Hematopoietic multipotent progenitor cell treated with erythropoietin and hydrocortisone succinate and interleukin-3 and kit ligand, for 6 days (in vitro differentiated cells): ENCODE data around the gene NAB1.

Source experiments
- DNase-seq: peaks from one replicate; pipeline ENCODE4 v3.0.0-alpha.2; 2015

NAB1 gene

DNA sequence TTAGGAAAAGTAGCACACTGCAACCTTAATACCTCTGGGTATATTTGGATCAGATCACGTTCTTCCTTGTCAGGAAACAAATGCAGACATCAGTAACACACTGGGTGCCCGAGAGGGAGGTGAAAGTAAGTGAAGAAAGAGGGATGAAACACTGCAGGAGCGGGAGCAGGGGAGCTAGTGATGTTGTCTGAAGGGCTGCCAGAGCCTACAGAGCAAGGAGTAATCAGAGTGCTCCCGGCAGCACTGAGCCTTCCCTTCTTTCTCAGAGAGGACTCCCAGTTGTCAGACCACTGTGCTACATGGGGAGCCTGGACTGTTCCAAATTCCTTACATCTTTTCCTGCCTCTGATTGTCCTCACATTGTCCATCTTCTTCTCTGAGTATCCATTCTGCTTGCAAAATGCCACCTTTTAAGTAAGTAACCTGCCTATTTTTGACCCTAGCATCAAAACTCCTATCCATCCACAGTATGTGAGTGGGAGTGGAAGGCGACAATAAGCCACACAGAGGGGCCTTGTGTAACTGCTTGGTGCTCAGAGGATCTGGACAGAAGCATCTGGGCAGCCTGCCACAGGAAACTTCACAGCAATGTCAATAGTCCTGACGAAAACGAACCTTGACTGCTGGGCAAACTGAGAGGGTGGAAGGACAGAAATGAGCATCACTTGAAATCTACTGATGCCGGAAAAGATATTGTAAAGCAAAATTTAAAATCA lies 10.8 kb upstream of the NAB1 start:
- no peak for DNase-seq

GRCh38 chr2:190640117-190640516 lies 8.8 kb upstream of the NAB1 start:
- DNase-seq, result no peak

- DNase-seq, result no peak
These were observed 7.4 kb upstream of the NAB1 start for GRCh38 chr2:190641469-190641868.

DNA sequence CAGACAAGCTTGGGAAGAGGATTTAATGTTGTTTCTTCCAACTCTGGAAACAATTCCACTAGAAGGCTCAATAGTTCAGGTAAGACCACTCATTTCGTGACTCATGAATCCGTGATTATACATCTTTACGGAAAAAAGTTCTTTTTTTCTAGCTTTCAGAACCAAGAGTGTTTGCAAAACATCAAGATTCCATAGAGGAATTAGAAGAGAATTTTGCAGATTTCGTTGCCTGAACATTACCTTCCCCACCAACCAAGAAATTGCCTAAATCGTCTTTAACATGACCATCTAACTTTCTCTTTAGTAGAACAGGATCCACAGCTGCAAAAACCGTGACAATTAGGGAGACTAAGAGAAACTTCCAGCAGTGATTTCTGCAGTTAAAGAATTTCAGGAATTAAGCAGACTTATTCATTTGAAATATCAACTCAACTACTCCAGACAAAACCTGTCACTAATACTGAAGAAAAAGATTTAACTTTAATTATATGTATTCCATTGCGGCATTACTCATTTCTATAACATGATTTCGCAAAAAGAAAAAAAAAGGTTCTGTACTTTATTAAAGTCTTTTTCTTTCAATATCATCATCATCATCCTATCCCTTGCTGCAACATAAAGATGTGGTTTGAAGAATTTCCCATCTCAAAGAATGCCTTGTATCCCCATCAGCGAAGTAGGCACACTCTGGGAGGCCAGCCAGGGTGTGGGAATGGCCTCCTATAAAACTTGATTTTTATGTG lies 1.9 kb upstream of the NAB1 start:
- DNase-seq, result no peak

DNA sequence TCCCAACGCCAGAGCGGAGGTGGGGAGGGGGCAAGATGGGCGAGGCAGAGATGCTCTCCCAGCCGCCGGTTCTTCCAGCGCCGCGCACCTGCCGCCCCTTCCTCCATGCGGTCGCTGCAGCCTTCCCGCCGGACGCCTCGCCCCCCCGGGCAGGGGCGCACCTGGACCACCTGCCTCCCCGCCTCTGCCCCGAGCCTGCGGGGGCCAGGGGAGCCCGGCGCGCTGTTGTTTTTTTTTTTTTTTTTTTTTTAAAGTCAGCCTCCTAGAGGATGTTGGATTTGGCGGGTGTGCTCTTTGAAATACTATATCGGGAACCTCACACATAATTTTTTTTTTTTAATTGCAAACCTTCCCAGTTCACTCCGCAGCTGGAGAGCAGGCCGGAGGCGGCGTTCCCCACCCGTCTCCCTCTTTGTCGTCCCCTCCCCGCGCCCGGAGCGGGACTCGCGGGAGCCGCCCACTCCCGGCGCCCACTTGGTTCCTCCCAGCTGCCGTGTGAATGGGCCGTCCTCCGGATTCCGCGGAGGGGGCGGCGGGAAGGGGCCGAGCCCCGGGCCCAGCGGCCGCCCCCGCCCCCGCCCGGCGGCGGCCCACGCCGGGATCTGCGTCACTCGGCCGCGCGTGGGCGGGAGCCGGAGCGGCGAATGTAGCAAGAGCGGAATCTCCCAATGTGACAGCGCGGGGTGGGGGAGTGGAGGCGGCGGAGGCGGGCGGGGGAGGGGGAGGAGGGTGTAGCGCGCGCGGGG lies 421 bp upstream of the NAB1 start:
- peak; percentile 88 for DNase-seq

DNA sequence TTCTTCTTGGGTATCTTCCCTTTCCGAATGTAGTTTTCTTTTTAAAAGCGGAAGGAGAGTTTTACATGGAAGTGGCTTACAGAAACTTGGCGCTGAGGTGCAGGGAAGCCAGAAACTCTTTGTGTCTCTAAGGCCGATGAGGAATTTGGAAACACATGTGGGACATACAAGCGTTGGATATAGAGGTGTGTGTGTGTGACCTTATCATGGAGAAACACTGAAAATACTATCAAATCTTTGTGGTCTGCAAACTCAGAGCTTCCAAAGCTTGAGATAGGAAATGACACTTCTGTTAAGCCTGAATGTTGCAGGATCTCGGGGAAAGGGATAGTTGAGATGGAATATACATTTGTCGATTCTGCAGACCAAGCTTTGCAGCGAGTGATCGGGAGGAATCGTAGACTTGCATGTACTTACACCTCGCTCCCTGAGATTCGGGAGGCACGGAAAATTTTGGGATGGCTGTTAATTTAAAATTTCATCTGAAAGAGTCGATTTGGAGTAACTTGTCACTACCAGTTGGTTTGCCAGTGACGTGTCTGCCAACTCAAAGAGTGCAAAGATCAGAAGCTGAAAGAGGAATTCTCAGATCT lies 1.0 kb downstream of the NAB1 start:
- peak; percentile 59 for DNase-seq

DNA sequence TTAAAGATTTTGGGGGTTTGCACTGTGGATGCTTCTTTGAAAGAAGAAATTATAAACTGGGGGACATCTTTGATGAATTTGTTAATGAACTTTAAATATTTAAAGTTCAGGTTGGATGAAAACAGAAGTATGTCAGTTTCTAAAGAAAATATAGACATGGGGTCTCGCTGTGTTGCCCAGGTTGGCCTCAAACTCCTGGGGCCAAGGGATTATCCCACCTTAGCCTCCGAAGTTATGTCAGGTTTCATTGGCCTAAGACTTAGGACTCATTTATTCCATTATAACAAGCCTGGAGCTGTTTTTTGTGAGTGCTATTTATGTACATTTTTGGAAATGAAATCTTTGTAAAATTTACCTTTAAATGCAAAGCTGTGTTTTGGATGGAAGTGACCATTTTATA lies 2.5 kb downstream of the NAB1 start:
- no peak for DNase-seq

DNA sequence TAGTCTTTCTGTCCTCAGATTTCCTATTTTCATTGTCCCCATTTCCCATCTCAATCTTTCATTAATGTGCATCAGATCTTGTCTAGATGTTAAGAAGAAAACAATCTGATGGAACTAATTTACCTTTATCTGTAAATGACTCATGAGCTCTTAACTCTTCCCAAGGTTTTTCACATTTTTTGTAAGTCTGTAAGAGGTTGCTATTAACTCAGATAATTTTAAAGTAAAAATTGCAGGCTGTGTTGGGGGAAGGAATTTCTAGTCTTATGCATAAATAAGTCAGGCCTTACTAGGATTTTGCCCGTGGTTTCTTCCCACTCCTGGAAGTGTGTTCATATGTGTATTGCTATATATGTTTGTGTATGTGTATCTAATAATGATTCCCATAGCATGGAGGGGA lies 4.3 kb downstream of the NAB1 start:
- no peak for DNase-seq

DNA sequence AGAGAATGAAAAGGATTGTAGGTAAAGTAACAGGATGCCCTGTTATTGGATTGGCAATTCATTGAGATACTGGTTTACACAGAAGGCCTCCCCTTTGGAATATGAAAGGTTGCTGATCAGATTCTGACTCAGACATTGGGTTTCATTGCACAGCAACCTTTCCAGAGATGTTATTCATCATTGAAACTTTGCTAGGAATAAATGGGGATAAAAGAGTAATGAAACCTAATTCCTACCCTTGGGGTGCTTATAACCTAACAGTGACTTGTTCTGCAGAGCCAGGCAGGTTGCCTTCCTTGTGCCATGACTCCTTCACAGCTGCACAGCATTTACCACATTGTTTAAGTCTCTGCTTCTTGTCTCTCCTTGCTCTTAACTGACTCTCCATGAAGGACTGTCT lies 5.0 kb downstream of the NAB1 start:
- no peak for DNase-seq

DNA sequence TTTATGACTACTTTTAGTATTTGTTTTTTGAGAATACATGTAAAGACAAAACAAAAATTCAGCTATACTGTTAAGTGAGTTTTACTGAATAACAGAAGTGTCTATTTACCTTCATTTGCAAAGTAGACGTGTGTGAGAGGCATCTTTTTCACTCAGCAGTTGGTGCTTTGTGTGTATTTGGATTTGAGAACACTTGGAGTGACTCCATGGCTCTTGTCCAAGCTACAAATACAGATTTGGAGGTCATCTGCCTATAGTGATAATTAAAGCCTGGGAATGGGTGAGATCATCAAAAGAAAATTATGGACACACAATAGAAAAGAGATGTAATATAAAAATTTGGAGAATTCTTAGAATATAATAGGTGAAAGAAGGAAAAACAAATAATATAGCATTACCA lies 6.2 kb downstream of the NAB1 start:
- DNase-seq, result no peak

GRCh38 chr2:190655570-190655969 lies 6.7 kb downstream of the NAB1 start:
- DNase-seq, result no peak

DNA sequence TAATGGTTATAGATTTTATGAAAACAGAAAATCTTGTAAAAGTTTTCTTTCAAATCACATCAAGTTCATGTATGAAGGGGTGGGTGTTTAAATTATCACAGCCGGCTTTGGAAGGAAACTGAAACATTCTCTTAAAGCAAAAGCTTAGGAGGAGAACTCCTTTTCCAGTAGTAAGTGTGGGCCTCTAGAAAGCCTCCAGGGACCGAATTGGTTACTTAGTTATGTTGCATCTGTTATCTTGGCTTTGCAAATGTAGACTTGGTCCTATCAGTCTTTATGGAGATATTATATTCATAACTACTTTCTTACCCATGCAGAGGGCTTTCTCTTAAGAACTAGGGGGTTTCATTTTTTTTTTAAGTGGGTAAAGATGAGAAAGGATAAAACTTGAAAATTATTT lies 7.4 kb downstream of the NAB1 start:
- no peak for DNase-seq

DNA sequence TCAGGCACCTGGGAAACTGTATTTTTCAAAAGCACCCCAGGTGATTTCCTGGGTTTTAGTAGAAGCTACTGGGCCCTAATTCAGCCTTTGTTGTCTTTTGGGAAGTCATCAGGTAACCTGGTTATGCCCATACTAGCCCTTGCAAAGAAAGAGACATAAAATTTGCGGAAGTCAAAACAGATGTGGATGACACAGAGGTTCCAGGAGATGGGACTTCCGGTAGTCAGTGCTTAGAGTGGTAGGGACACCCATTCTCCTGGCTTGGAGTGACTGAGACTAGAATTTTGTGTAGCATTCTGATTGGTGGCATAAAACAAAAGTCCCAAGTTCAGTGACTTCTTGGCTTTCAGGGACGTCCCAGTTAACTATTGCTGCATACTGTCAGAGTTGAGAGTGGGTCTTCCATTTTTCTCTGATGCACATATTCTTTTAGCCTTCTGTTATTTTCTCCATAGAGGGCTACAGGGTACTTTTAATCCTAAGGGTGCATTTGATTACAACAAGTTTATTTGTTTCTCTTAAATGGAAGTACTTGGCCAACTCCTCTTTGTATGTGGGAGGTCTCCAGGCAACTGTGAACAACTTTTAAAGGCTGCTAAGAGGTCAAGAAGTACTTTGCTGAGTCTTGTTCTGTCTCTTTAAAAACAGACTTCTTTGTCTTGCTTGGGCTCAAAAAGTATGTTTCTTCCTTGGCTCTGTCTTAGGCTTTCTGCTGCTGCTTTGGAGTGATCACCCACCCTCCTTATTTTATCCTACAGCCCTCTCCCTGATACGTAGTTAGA lies 8.8 kb downstream of the NAB1 start:
- no peak for DNase-seq

DNA sequence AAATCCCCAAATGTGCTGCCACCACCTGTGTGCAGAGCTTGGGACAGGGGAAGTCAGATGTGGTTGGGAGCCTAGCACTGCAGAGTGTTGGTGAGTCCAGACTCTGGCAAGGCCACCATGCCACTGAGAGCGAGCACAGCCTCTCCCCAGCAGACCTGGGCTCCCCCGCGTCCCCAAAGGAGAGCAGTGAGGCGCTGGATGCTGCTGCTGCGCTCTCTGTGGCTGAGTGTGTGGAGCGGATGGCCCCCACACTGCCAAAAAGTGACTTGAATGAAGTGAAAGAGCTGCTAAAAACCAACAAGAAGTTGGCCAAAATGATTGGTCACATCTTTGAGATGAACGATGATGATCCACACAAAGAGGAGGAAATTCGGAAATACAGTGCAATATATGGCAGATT lies 10.7 kb downstream of the NAB1 start:
- DNase-seq, result no peak

DNA sequence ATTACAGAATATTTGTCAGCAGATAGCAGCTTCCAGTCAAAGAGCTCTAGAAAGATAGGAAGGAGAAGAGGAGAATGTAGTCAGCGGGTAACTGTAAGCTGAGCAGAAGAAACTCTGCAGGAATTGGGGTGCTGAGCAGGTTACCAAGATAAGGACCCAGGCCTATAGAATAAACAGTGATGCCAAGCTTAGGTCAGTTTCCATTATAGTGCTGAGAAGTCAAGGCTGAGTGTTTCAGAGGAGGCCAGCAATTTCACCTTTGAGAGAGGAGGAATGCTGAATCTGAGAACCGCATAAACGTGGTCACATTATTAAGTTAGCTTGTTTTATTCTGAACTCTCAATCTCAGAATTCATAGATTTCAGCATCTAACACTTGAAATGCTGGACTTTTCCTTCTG lies 13.9 kb downstream of the NAB1 start:
- peak; percentile 18 for DNase-seq

GRCh38 chr2:190663348-190663747 lies 14.5 kb downstream of the NAB1 start:
- DNase-seq, result no peak

- DNase-seq, result no peak
These were observed 15.0 kb downstream of the NAB1 start for GRCh38 chr2:190663839-190664238.

- no peak for DNase-seq
These were observed 15.4 kb downstream of the NAB1 start for GRCh38 chr2:190664240-190664639.

DNA sequence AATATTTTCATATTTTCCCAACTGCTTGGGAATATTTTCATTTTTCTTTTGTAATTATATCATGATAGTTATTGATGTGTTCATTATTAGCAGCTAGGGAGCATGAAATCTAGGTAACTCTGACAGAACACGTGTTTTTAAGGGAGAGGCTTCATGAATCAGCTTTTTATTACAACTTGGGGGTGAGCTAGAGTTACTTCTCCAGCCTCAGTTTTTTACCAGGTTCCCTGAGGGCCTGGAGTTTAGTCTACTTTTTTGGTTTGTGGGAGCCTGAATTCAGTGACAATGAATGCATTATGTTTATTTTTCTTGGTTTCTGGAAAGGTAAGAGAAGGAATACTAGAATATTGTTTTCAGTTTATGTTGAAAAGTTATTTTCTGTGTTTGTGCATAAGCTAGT lies 18.0 kb downstream of the NAB1 start:
- no peak for DNase-seq

DNA sequence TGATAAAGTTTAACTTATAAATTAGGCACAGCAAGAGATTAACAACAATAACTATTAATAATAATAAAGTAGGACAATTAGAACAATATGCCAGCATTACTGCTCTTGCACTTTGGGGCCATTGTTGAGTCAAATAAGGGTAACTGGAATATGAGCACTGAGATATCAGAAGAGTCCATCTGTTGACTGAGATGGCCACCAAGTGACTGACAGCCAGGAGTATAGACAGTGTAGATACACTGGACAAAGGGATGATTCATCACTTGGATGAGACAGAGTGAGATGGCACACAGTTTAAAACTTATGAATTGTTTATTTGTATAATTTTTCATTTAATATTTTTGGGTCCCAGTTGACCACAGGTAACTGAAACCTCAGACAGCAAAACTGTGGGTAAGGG lies 20.0 kb downstream of the NAB1 start:
- peak; percentile 66 for DNase-seq

DNA sequence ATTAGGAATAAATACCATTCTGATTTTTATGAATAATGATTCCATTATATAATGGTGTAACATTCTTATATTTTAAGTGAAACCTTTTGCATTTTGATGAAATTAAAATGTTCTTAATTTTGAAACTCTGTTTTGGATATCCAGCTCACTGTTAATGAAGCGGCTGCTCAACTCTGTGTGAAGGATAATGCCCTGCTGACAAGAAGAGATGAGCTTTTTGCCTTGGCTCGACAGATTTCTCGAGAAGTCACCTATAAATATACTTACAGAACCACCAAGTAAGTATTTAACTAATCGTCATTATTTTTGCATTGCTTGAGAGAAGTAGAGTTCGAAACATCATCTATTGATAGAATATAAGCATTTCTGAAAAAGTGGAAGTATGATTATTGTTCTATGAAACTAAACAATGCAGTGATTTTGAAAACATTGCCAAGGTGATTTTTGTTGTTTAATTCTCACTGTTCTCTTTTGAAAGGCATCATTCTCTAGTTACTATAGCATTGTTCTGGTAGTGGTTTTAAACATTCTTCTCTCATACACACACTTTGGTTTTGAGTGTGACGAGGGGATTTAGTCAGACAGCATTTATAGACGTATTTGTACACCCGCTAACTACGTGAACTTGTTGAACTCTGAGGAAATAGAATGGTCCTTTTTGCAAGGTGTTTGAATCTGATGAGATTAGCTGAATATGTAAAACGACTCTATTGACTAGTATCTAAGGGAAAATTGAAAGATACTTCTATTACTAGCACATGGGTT lies 21.5 kb downstream of the NAB1 start:
- no peak for DNase-seq
